ENCODE data around the gene TIMD4.

Gene TIMD4

GRCh38 chr5:156922207-156922792 is 40.7 kb downstream of the TIMD4 start:
- DNase-seq (ENCODE audit: low read depth in 2 of 2), result no peak

GRCh38 chr5:156920861-156921431 is 42.1 kb downstream of the TIMD4 start:
- no peak for DNase-seq (ENCODE audit: low read depth in 2 of 2)

DNA sequence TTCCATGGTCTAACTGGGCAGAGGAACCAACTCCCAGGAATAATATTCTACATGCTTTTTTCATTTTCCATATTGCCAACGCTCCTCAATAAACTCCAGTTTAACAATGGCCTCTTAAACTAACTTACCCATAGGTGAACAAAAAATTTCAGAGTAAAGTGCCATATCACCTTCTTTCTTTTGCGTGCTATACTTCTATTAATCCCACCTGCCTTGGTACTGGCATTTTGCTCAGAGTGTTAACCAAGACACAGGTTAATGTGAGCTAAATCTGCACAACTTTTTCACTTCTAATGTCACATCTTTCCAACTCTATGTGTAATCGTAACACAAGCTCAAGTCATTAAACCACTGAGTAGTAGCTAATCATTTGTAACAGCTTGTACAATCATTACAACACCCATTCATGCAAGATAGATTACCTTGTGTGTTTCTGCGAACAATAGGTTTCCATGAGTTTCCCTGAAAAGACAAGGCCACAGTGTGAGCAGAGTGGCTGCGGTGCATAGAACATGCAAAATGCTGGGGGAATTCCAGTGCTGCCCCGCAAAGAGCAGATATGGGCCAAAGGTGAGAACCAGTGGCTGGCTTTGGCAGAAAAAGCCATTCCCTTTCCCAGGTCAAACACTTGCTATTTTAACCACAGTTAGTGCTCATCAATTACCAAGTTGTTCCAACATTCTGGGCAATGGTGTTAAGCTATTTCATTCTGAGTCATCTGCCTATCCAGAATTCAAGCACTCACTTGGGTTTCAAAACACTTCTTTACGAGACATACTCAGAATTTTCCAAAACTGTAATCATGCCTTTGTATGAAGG is 42.8 kb downstream of the TIMD4 start:
- no peak for DNase-seq (ENCODE audit: low read depth in 2 of 2)

DNA sequence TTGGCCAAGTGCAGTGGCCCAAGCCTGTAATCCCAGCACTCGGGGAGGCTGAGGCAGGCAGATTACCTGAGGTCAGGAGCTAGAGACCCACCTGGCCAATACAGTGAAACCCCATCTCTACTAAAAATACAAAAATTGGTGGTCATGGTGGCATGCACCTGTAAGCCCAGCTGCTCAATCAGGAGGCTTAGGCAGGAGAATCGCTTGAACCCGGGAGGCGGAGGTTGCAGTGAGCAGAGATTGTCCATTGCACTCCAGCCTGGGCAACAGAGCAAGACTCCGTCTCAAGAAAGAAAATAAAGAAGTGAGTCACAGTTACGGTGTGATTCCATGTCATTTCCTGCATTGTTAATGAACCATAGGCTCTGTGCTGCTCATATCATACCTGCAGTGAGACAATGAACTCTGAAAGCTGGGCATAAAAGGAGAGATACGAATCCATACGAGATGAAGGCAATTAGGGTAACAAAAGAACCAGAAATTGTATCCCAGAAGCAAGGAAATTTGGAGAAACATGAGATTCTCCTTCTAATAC is 44.6 kb downstream of the TIMD4 start:
- DNase-seq (ENCODE audit: low read depth in 2 of 2), result no peak

DNA sequence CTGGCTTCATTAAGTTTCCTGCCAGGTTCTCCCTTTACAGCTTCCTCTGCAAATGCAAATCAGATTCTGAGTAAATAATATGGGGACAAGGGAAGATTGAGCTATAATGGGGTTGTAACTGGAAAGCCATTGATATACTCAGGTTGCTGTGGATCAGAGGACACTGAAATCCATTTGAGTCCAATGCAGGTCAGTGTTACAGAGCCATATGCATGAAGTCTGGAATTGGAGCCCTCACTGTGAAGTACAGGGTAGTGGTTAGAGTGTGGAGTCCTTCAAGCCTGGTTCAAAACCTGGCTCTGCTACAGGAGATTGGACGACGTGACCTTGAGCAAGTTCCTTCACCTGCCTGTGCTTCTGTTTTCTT is 48.7 kb downstream of the TIMD4 start:
- DNase-seq (ENCODE audit: low read depth in 2 of 2), result no peak

GRCh38 chr5:156913719-156914370 is 49.2 kb downstream of the TIMD4 start:
- no peak for DNase-seq (ENCODE audit: low read depth in 2 of 2)

- no peak for DNase-seq (ENCODE audit: low read depth in 2 of 2)
Measured at GRCh38 chr5:156913355-156913718, 49.7 kb downstream of the TIMD4 start.

DNA sequence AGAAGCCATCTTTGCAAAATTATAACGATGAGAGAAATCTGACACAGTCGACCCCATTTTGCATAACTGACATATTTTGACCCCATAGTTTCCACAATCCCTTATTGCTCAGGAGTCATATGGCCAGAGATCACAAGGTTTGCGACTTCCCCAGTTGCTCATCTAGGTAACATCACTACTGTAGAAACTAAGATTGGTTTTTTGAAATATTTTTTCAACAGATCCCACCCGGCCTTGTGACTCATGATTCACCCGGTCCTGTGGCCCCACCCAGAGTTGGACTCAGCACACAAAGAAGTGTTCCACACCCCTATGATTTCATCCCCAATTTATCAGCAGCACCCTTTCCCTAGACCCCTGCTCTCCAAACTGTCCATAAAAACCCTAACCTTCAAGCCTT is 50.2 kb downstream of the TIMD4 start:
- DNase-seq (ENCODE audit: low read depth in 2 of 2), result no peak

DNA sequence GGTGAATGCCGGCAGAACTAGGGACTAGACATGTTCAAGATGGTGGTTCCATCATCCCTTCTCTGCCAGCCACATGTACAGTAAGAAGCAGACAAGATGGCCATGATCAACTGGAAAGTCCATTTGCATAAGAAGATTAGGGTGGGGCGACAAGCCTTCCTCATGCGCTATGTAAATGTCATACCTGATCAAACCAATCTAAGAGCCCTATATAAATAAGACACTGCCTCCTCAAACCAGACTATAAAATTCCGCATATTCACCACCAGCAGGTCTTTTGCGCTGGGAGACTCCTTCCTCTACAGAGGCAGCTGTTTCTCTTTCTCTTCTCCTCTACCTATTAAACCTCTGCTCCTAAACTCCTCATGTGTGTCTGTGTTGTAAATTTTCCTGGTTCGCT is 53.8 kb downstream of the TIMD4 start:
- DNase-seq (ENCODE audit: low read depth in 2 of 2), result no peak

DNA sequence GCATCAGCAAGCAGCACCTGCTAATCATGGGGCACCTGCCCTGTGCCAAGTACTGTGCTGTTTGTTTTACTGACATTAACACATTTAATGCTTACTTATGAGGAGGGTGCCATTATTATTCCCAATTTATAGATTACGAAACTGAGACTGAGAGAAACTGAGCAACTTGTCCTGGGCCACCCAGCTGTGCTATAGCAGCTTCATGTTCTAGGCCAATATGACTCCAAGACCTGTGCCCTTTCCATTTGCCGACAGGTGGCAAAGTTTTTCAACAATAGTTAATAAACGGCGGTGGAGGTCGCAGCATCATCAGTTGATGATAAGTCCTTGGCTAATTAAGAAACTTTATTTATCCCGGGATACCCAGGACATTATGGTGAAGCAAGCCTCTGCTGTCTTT is 55.4 kb downstream of the TIMD4 start:
- DNase-seq (ENCODE audit: low read depth in 2 of 2), result no peak

DNA sequence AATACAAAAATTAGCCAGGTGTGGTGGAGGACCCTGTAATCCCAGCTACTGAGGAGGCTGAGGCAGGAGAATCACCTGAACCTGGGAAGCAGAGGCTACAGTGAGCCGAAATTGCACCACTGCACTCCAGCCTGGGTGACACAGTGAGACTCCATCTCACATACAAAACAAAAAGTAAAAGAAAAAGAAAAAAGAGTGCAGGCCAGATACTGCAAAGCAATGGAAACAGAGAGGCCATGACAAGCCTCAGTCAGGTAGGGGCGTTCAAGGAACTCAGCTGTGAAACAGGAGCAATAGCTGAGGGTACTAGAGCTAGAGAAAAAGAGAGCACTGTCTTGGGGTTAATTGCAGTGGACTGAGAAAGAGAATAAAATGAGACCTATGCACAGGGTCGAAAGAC is 56.2 kb downstream of the TIMD4 start:
- DNase-seq (ENCODE audit: low read depth in 2 of 2), result no peak

DNA sequence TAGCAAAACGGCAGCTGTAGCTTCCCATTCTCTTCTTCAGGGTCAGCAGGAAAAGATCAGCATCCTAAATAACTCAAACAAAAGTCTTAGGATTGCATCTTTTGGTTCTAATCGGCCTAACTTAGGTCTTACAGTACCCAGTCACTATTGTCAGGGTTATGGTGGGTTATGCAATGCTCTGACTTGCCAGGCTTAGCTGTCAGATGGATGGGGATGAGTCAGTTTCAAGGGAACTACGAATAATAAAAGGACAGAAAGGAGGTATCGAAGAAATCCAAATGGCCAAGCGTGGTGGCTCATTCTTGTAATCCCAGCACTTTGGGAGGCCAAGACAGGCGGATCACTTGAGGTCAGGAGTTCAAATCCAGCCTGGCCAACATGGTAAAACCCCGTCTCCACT is 66.5 kb downstream of the TIMD4 start:
- DNase-seq (ENCODE audit: low read depth in 2 of 2), result no peak

DNA sequence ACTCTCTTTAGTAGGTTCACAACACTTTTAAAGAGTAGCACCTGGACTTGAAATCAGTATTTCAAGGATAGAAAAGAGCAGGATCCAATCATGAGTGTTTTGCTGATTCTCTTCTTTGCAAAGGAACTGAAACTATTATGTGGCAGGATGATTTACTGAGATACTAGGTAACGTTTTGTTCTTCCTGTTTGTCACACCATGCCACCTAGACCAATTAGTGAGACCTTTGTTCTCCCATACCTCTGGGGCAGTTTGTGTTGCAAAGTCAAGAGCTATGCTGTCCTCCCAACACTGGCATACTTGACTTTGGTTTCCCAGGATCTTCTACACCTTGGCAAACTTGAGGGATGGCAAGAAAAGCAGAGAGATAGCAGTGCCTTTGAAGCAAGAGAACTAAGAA is 69.5 kb downstream of the TIMD4 start:
- DNase-seq (ENCODE audit: low read depth in 2 of 2), result no peak

DNA sequence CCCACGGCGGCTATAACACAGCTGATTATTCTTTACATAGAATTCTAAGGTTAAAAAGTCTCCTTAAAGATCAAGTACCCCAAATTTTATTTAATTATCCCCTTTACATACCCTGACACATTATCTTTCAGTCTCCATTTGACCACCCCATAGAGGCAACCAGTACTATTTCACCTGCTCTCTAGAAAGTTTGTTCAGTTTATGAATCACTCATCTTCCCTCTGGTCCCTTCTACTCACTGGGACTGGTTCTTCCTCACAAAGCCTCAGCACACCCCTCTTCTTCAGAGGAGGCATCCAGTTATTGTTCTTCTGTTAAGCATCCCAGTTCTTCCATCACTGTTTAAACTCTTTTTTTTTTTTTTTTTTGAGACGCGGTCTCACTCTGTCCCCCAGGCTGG is 70.2 kb downstream of the TIMD4 start:
- no peak for DNase-seq (ENCODE audit: low read depth in 2 of 2)

DNA sequence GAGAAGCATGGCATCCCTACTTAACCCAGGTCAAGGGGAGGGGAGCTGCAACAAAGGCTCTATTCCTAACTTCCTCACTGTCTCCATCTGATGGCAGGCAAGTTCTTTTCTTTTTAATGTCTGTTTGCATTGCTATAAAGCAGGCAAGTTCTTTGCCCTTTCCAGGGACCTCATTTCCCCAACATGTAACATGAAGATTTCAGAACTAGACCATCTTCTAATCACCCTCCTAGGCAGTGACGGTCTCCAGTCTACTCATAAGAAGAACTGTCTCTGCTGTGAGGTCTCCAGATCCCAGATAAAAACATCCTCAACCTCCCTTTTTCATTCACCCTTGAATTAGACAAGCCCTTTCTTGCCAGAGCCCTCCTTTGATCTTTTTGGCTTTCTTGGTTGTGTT is 70.8 kb downstream of the TIMD4 start:
- no peak for DNase-seq (ENCODE audit: low read depth in 2 of 2)

DNA sequence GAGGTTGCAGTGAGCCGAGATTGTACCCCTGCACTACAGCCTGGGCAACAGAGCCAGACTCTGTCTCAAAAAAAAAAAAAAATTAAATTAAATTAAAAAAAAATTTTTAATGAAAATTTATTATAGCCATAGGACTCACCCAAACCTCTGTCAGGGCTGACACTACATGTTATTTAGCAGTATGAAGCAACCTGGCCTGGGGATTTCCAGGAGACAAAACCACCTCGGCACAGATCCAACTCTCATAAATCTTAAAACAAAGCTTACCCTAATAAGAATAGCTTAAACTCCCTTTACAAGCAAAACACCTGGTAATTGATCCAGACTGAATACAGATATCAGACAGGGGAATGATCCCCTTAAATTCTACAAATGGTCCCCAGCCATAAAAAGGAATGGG is 74.5 kb downstream of the TIMD4 start:
- no peak for DNase-seq (ENCODE audit: low read depth in 2 of 2)

- DNase-seq (ENCODE audit: low read depth in 2 of 2), result no peak
Measured at GRCh38 chr5:156883316-156883875, 79.6 kb downstream of the TIMD4 start.

- no peak for DNase-seq (ENCODE audit: low read depth in 2 of 2)
Measured at GRCh38 chr5:156879665-156880285, 83.3 kb downstream of the TIMD4 start.

GRCh38 chr5:156871212-156871611 is 91.8 kb downstream of the TIMD4 start:
- DNase-seq (ENCODE audit: low read depth in 2 of 2), result no peak

DNA sequence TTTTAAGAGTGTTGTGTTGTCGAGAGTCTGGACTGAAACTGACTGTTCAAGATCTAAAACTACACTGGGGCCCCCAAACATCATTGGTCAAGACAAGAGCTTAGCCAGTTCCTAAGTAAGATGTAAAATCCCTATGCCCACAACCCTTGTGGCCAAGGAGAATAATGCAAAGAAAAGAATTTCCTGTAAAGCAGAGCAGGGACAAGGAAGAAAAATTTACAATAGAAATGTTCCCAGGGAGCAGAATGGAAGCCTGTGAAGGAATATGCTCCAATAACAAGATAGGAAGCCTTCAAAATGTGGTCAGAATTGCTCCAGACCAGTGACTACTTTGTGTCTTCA is 92.6 kb downstream of the TIMD4 start:
- no peak for DNase-seq (ENCODE audit: low read depth in 2 of 2)

Data from stimulated activated CD4-positive, alpha-beta T cell treated with anti-CD3 and anti-CD28 coated beads, Interleukin-1b, Interleukin-23, amount 100 ng/mL, for 1 hour (primary cell).